Calu3 (cell line): ENCODE measurements around the gene SPOCK2. TPM values are rescaled to one million over a fixed set of nuclear protein-coding genes. Genes with fewer than 3 reads are reported as not detected.

Experiments
- BruUV-seq: library from RNA; stranded (reverse); fragments of 400-500 nt; replicated peaks from 2 replicates; lab custom pipeline; 2021; lab: Mats Ljungman, UMichigan
- CTCF ChIA-PET: fragments of 300-600 bp; sonication (Branson Sonifier 250); formaldehyde crosslinking; loops from one replicate; lab custom pipeline; 2022; ENCODE audit warnings: antibody characterized with exemption; lab: Charles Lee
- DNase-seq: peaks from one replicate; pipeline ENCODE4 v3.0.0; 2022
- H3K27ac Mint-ChIP-seq: one replicate; pipeline ENCODE4 v1.8.0; 2022; ENCODE audit warnings: mixed read lengths; ENCODE audit not compliant: unreplicated experiment
- H3K27me3 Mint-ChIP-seq: one replicate; pipeline ENCODE4 v1.8.0; 2022; ENCODE audit warnings: mixed read lengths; ENCODE audit not compliant: unreplicated experiment
- H3K36me3 Mint-ChIP-seq: one replicate; pipeline ENCODE4 v1.8.0; 2022; ENCODE audit warnings: mild to moderate bottlenecking, moderate library complexity, mixed read lengths; ENCODE audit not compliant: insufficient read depth, unreplicated experiment
- H3K4me1 Mint-ChIP-seq: one replicate; pipeline ENCODE4 v1.8.0; 2022; ENCODE audit warnings: mild to moderate bottlenecking, low read depth, mixed read lengths; ENCODE audit not compliant: unreplicated experiment
- H3K4me3 Mint-ChIP-seq: one replicate; pipeline ENCODE4 v1.8.0; 2022; ENCODE audit warnings: mild to moderate bottlenecking, low read depth, moderate library complexity, mixed read lengths; ENCODE audit not compliant: unreplicated experiment
- H3K9me3 Mint-ChIP-seq: one replicate; pipeline ENCODE4 v1.8.0; 2022; ENCODE audit warnings: low read depth, mixed read lengths; ENCODE audit not compliant: unreplicated experiment
- intact Hi-C: fragments of 100-400 bp; cut with micrococcal nuclease; formaldehyde crosslinking; loops from one replicate; pipeline ENCODE4 v1.10.0; 2022; ENCODE audit not compliant: unreplicated experiment
- total RNA-seq: library from RNA; stranded (reverse); gene quantifications from 2 replicates; pipeline ENCODE4 v1.2.3, GENCODE V29; 2022
- TF ChIP-seq, protein P1 (sequence below): fragments of 200-600 bp; IDR thresholded peaks from one replicate; pipeline ENCODE4 v1.8.0; 2022; ENCODE audit warnings: antibody characterized with exemption; ENCODE audit not compliant: unreplicated experiment

Gene SPOCK2
- total RNA-seq, 1 experiment from 2014 or later = 162 TPM

DNA sequence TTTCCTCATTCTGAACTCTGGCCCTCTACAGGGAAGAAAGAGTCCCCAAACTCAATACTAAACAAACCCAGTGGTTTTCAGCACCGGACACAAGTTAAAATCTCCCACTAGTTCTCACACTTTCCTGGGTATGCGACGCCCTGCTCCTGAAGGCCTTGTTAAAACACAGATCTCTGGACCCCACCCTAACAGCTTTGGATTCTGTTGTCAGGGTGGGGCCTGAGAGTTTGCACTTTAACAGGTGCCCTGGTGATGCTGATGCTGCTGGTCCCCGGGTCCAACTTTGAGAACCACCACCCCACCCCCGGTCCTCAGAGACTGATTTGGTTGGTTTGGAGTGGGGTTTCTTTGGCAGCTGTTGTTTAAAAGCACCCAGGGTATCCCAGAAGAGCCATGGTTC, 62.5 kb downstream of the SPOCK2 start:
- Mint-ChIP-seq H3K4me3 (no peak overlapping the region), H3K27ac (no peak overlapping the region), H3K4me1 (peaks cover 31% of the 10 kb centered on the region), H3K36me3 (peaks cover 4% of the 10 kb centered on the region), H3K27me3 (no peaks in the 10 kb centered on the region), H3K9me3 (no peaks in the 10 kb centered on the region)
- CTCF ChIA-PET = no interaction called here
- TF ChIP-seq, protein P1, sequence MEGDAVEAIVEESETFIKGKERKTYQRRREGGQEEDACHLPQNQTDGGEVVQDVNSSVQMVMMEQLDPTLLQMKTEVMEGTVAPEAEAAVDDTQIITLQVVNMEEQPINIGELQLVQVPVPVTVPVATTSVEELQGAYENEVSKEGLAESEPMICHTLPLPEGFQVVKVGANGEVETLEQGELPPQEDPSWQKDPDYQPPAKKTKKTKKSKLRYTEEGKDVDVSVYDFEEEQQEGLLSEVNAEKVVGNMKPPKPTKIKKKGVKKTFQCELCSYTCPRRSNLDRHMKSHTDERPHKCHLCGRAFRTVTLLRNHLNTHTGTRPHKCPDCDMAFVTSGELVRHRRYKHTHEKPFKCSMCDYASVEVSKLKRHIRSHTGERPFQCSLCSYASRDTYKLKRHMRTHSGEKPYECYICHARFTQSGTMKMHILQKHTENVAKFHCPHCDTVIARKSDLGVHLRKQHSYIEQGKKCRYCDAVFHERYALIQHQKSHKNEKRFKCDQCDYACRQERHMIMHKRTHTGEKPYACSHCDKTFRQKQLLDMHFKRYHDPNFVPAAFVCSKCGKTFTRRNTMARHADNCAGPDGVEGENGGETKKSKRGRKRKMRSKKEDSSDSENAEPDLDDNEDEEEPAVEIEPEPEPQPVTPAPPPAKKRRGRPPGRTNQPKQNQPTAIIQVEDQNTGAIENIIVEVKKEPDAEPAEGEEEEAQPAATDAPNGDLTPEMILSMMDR = no peak
- no peak for DNase-seq
- BruUV-seq = no TSS peak
- intact Hi-C loops = loop anchor here (5.0 kb wide), 1 partner anchor 59 kb away; no protein-coding TSS in a partner anchor

DNA sequence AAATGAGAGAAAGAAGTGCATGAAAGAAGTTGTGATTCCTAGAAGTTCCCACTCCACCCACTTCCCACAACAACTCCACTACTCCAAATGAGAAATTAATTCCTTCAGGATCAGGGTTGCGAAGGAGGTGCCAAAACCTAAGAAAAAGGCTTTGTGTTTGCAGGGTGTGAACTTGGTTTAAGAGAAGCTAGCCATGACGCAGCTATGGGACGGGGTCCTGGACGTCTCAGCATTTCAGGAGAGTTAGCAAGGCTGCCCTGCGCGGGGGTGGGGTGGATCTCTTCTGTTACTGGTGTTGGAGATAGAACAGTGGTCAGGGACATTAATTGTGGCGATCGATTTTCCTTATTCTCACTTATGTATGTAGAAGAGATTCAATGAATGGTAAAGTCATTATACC, 63.0 kb downstream of the SPOCK2 start:
- DNase-seq = no peak
- no peak overlapping the region for H3K4me3 Mint-ChIP-seq
- no peak overlapping the region for H3K27ac Mint-ChIP-seq
- BruUV-seq = no TSS peak
- peaks cover 31% of the 10 kb centered on the region for H3K4me1 Mint-ChIP-seq
- H3K27me3 Mint-ChIP-seq = no peaks in the 10 kb centered on the region
- intact Hi-C loops = loop anchor here (5.0 kb wide), 1 partner anchor 58 kb away; no protein-coding TSS in a partner anchor
- H3K9me3 Mint-ChIP-seq = no peaks in the 10 kb centered on the region
- H3K36me3 Mint-ChIP-seq = peaks cover 4% of the 10 kb centered on the region
- TF ChIP-seq, protein P1 = no peak
- CTCF ChIA-PET = no interaction called here

DNA sequence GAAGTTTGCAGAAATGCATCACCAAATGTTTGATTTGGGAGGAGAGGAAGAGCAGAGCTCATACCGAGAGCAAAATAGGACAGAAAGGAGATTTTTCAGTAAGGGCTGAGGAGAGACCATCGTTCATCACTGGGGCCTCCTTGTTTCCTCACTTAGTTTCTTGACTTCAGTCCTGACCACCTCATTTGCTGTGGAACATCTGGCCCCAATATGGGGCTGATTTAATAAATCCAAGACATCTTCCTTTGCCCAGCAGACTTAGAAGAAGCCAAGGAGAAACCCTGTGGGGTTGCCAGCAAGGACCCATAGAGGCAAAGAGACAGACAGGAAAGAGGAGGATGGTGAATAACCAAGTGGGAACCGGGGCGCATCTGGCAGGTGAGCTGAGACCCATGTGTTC, 63.8 kb downstream of the SPOCK2 start:
- Mint-ChIP-seq H3K4me3 (no peak overlapping the region), H3K27me3 (no peaks in the 10 kb centered on the region), H3K27ac (no peak overlapping the region), H3K36me3 (peaks cover 4% of the 10 kb centered on the region), H3K4me1 (peaks cover 31% of the 10 kb centered on the region), H3K9me3 (no peaks in the 10 kb centered on the region)
- intact Hi-C loops = no loop called here
- no peak for DNase-seq
- CTCF ChIA-PET = no interaction called here
- TF ChIP-seq, protein P1 = no peak
- no TSS peak for BruUV-seq

DNA sequence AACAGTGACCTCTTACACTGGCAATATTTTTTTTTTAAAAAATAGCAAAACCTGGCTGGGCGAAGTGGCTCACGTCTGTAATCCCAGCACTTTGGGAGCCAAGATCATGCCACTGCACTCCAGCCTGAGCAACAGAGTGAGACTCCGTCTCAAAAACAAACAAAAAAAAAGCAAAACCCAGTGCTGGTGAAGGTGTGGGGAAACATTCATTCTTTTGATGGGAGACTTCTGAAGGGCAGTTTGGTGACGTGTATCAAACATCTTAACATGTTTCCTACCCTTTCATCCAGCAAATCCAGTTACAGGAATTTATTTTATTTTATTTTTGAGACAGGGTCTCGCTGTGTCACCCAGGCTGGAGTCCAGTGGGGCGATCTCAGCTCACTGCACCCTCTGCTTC, 66.1 kb downstream of the SPOCK2 start:
- no TSS peak for BruUV-seq
- H3K36me3 Mint-ChIP-seq = peaks cover under 1% of the 10 kb centered on the region
- intact Hi-C loops = no loop called here

More for the DNA sequence above, 66.1 kb downstream of the SPOCK2 start:
- CTCF ChIA-PET = no interaction called here
- Mint-ChIP-seq H3K4me1 (peaks cover 14% of the 10 kb centered on the region), H3K4me3 (no peak overlapping the region), H3K9me3 (no peaks in the 10 kb centered on the region), H3K27ac (no peak overlapping the region), H3K27me3 (no peaks in the 10 kb centered on the region)
- TF ChIP-seq, protein P1 = no peak
- DNase-seq = no peak
